ENCODE data around the gene YIF1A. TPM values are rescaled to one million over a fixed set of nuclear protein-coding genes. Genes with fewer than 3 reads are reported as not detected.

Gene YIF1A
- total and polyA plus RNA-seq, 4 donors: 46.6 to 128 (median 114) TPM

DNA sequence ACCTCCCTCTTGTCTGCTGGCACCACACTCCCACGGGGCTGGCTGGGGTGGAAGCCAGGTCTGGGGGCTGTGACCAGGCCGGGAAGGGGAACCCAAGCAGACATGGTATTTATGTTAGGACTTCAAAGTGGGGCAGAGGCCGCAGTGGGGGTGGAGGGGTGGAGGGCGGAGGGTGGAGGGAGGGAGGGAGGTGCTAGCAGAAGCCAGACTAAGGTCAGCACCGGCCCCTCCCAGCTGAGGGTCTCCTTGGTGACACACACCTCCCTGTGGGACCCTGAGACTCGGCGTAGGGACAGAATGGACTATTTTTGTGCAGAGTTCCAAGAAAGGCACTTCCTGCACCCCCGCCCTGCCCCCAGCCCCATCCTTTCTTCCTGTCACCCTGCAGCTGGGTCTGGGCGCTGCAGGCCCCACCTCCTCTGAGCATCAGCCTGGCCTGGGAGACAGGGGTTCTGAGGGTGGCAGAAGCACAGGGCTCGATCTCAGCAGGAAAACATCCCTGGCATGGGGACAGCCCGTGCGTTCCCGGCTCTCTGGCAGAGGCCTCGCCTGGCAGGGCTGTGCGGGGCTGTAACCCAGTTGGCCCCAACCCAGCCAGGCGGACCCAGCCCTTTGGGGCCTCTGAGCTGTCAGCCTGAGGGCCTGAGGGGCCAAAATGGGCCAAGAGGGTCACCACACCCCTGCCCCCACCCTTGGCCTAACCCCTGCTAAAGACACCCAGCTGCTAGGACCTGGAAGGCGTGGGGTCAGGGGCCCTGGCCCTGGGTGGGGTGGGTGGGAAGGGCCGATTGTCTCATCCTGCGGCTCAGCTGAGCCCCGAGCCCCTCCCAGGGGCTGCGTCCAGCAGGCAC is 37.5 kb upstream of the YIF1A start:
- no peak for TF ChIP-seq CTCF (IDR thresholded peaks at IDR 0.05; ENCODE audit: control extremely low read depth, extremely low read depth)
- no peaks in the 10 kb centered on the region for H3K27me3 ChIP-seq (ENCODE audit: control insufficient read depth in 3 of 3, insufficient read depth in 3 of 3, low read length in 2 of 3)
- peak; percentile 71 to 82 (median 77) for DNase-seq
- H3K9ac ChIP-seq (ENCODE audit: insufficient read depth in 1 of 2, low read length in 2 of 2): no peak overlapping the region
- H3K27ac ChIP-seq (ENCODE audit: low read depth in 1 of 2, low read length in 1 of 2): peak overlapping the region in 1 of 2 donors; percentile 16
- H3K9me3 ChIP-seq (ENCODE audit: control insufficient read depth in 4 of 4, insufficient read depth in 3 of 4, low read length in 3 of 4): no peaks in the 10 kb centered on the region
- H3K36me3 ChIP-seq (ENCODE audit: control insufficient read depth in 4 of 4, insufficient read depth in 4 of 4, low read length in 4 of 4): peaks cover 0 to under 1% (median 0%) of the 10 kb centered on the region in 4 donors
- peaks cover 2 to 48% (median 22%) of the 10 kb centered on the region in 5 donors for H3K4me1 ChIP-seq (ENCODE audit: control insufficient read depth in 5 of 5, insufficient read depth in 5 of 5, low read length in 5 of 5)
- ATAC-seq (ENCODE audit: insufficient read depth, low FRiP score): no peak
- H3K4me3 ChIP-seq: no peak overlapping the region
- 49 to 61% methylated on average over 17 to 21 of the region's 21 CpGs for WGBS, 2 donors

DNA sequence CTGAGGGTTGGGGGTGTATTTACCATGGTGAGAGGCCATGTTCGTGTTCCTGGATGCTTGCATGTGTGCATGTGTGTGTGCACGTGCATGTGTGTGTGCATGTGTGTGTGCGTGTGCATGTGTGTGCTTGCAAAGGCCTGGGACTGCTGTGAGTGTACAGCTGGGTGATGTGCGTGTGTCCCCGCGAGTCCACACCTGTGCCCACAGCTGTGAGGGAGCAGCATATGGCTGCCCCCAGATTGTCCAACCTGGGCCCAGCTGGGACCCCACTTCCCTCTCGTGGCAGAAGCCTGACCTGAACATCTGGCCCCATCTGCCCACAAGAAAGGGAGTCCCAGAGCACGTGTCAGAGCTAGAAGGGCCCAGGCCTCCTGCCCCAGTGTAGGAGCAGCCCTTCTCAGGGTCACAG is 36.3 kb upstream of the YIF1A start:
- peak overlapping the region in 1 of 2 donors; percentile 10 for H3K27ac ChIP-seq (ENCODE audit: low read depth in 1 of 2, low read length in 1 of 2)
- H3K9ac ChIP-seq (ENCODE audit: insufficient read depth in 1 of 2, low read length in 2 of 2): no peak overlapping the region
- H3K4me1 ChIP-seq (ENCODE audit: control insufficient read depth in 5 of 5, insufficient read depth in 5 of 5, low read length in 5 of 5): peaks cover 2 to 48% (median 22%) of the 10 kb centered on the region in 5 donors
- ATAC-seq (ENCODE audit: insufficient read depth, low FRiP score) (no peak), DNase-seq (peak in 2 of 3 donors; percentile 18 to 31)
- H3K9me3 ChIP-seq (ENCODE audit: control insufficient read depth in 4 of 4, insufficient read depth in 3 of 4, low read length in 3 of 4): no peaks in the 10 kb centered on the region
- 65 to 78% methylated on average over 8 of the region's 8 CpGs for WGBS, 2 donors
- no peak for TF ChIP-seq CTCF (IDR thresholded peaks at IDR 0.05; ENCODE audit: control extremely low read depth, extremely low read depth)
- H3K27me3 ChIP-seq (ENCODE audit: control insufficient read depth in 3 of 3, insufficient read depth in 3 of 3, low read length in 2 of 3): no peaks in the 10 kb centered on the region
- no peak overlapping the region for H3K4me3 ChIP-seq
- no peaks in the 10 kb centered on the region for H3K36me3 ChIP-seq (ENCODE audit: control insufficient read depth in 4 of 4, insufficient read depth in 4 of 4, low read length in 4 of 4)

- no peak overlapping the region for H3K4me3 ChIP-seq
- no peaks in the 10 kb centered on the region for H3K36me3 ChIP-seq (ENCODE audit: control insufficient read depth in 4 of 4, insufficient read depth in 4 of 4, low read length in 4 of 4)
- peak overlapping the region in 1 of 2 donors; percentile 8 for H3K9ac ChIP-seq (ENCODE audit: insufficient read depth in 1 of 2, low read length in 2 of 2)
- no peaks in the 10 kb centered on the region for H3K9me3 ChIP-seq (ENCODE audit: control insufficient read depth in 4 of 4, insufficient read depth in 3 of 4, low read length in 3 of 4)
- TF ChIP-seq CTCF (IDR thresholded peaks at IDR 0.05; ENCODE audit: control extremely low read depth, extremely low read depth): no peak
- DNase-seq: peak; percentile 58 to 79 (median 65)
- ATAC-seq (ENCODE audit: insufficient read depth, low FRiP score): no peak
- WGBS, 2 donors: 77 to 83% methylated on average over 10 of the region's 10 CpGs
- no peaks in the 10 kb centered on the region for H3K27me3 ChIP-seq (ENCODE audit: control insufficient read depth in 3 of 3, insufficient read depth in 3 of 3, low read length in 2 of 3)
- no peak overlapping the region for H3K27ac ChIP-seq (ENCODE audit: low read depth in 1 of 2, low read length in 1 of 2)
- H3K4me1 ChIP-seq (ENCODE audit: control insufficient read depth in 5 of 5, insufficient read depth in 5 of 5, low read length in 5 of 5): peaks cover 2 to 48% (median 22%) of the 10 kb centered on the region in 5 donors
Observed at GRCh38 chr11:66324664-66325063, 35.7 kb upstream of the YIF1A start.

All from lung (tissue), 12 donors.